Measurements from ENCODE around the gene XPO6.

DNA sequence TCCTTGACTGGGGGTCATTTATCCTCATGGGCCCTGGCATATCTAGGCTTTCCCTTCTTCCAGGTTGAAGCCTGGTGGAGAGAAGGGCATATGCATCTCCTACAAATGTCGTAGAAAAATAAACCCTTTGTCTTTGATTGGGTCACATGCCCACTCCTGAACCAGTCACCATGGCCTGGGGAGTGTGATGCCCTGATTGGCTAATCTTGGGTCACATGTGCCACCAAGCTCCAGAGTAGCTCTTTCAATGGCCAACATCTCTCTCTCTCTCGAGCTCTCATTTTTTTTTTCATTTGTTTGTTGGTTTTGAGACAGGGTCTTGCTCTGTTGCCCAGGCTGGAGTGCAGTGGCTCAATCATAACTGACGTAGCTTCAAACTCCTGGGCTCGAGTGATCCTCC, 5.6 kb upstream of the XPO6 start:
- TF ChIP-seq, protein P1, sequence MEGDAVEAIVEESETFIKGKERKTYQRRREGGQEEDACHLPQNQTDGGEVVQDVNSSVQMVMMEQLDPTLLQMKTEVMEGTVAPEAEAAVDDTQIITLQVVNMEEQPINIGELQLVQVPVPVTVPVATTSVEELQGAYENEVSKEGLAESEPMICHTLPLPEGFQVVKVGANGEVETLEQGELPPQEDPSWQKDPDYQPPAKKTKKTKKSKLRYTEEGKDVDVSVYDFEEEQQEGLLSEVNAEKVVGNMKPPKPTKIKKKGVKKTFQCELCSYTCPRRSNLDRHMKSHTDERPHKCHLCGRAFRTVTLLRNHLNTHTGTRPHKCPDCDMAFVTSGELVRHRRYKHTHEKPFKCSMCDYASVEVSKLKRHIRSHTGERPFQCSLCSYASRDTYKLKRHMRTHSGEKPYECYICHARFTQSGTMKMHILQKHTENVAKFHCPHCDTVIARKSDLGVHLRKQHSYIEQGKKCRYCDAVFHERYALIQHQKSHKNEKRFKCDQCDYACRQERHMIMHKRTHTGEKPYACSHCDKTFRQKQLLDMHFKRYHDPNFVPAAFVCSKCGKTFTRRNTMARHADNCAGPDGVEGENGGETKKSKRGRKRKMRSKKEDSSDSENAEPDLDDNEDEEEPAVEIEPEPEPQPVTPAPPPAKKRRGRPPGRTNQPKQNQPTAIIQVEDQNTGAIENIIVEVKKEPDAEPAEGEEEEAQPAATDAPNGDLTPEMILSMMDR (conservative IDR thresholded peaks at IDR 0.05; ENCODE audit: low read length) = no peak
- TF ChIP-seq EZH2phosphoT487 (IDR thresholded peaks at IDR 0.05; ENCODE audit: borderline replicate concordance, low read depth, low read length) = no peak
